HTR-8/SVneo (cell line): ENCODE measurements around the gene KLK7.
"Not testable (repeated sequence)": the region's sequence is repeated elsewhere in the genome, so short reads cannot be mapped to it uniquely, and the experiment has no call there.

Source experiments
- DNase-seq: peaks from one replicate; pipeline ENCODE4 v3.0.0; 2011; ENCODE audit warnings: low spot score, mixed read lengths; ENCODE audit not compliant: insufficient read length
- FAIRE-seq: peaks from 2 replicates; lab custom pipeline; 2011; peaks lifted over from hg19 to GRCh38; lab: Jason Lieb, UNC

The KLK7 gene

GRCh38 chr19:51014242-51014641 is 30.5 kb upstream of the KLK7 start:
- FAIRE-seq = no peak
- DNase-seq = no peak

DNA sequence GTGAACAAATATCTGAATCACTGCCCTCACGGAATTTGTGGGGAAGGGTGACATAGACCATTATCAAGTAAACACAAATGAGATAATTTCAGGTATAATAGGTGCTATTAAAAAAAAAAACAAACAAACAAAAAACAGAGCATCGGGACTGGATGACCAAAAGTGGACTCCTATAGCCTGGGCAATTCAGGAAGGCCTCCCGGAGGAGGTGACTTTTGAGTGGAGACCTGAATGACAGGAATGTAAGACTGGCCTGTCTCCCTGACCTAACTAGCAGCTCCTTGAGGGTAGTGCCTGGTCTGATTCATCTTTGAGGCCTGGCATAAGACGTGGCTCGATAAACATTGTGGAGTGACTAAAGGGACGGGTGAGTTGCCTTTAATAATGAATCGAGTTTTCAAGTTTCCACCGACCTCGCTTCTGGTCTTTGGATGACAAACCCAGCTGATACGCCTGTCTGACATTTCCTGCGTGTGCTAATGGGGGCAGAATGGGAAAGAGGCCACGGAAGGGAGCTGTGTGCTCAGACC is 29.0 kb upstream of the KLK7 start:
- FAIRE-seq (no peak), DNase-seq (no peak)

DNA sequence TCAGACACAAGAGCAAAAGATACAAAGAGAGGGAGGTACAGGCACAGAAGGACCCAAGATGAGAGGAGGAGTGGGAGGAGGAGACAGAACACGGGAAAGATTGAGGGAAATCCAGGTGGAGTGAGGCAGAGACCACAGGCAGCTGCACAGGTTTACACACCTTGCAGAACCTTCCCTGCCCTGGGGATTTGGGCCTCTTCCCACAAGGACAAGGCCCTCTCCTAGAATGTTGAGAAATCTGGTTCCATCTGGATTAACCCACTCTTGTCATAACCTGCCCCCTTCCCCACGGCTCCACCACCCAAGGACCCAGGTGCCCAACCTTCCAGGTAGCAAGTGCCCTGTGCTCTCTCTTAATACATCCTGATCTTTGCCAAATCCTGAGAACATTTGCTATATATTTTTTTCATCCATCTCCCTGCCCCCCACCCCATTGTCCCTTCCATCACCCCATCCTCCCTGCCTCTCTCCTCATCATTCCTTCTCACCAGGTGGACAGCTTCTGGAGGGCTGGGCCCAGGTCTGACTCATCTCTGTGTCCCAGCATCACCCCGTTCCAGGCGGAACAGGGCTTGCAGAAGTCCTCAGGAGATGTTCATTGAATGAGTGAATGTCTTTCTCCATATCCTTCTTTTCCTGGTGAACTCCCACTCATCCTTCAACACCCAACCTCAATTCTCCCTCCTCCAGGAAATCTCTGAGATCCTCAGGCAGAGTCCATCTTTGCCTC is 26.5 kb upstream of the KLK7 start:
- DNase-seq = no peak
- FAIRE-seq = no peak

GRCh38 chr19:51009061-51009891 is 25.6 kb upstream of the KLK7 start:
- no peak for FAIRE-seq
- DNase-seq = no peak

DNA sequence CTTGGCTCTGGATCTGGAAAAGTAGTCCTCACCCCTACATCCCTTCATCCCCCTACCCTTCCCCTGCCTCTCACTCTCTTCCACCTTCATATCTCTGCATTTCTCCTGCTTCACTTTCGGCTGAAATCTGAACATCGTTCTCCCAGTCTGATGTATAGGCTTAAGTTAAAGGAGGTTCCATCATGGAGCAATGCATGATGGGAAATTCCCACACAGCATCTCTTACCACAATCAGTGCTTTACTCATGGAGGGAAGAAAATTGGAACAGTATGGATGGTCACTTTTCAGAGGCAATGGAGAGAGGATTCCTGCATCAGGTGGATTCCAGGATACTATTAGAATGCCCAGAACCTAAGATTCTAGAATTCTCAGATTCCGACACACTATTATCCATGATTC is 23.8 kb upstream of the KLK7 start:
- DNase-seq (no peak), FAIRE-seq (no peak)

DNA sequence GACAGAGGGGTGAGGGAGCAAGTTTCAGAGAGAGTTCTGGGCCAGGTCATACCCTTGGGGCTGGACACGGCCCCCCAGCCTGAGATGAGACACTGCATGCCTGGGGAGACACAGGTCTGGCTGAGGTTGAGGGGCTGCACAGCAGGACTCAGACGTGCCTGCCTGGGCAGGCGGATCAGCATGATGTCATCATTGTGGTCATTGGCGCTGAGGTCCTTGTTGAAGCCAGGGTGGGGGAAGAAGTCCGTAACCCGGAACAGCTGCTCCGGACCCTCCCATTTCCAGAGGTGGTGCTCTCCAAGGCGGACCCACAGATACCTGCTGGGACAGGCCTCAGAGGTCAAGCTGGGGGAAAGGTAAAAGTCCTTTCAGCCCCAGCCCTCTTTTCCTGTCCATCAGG is 22.7 kb upstream of the KLK7 start:
- FAIRE-seq = no peak
- DNase-seq = no peak

- FAIRE-seq (no peak), DNase-seq (no peak)
These were observed 21.5 kb upstream of the KLK7 start for GRCh38 chr19:51005248-51005647.

- DNase-seq = no peak
- FAIRE-seq = no peak
These were observed 19.6 kb upstream of the KLK7 start for GRCh38 chr19:51003316-51003715.

GRCh38 chr19:51002542-51003311 is 19.0 kb upstream of the KLK7 start:
- FAIRE-seq (no peak), DNase-seq (no peak)

GRCh38 chr19:51002089-51002532 is 18.4 kb upstream of the KLK7 start:
- FAIRE-seq (no peak), DNase-seq (no peak)

DNA sequence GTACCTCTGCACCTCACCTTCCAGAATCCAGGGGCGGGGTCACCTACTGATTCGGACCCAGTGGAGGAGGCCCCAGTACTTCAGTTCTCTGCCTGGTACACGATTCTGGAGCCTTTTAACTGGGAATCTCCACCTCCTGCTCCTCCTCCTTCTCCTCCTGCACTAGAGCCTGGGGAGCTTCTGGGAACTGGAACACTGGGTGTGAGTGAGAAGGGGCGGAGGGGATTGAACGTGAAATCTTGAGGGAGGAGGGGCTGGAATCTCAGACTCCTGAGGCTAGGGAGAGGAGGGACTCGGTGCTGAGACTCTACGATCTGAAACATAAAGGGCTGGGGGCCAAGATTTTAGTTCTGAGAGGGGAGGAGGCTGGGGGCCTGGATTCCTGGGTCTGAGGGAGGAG is 17.8 kb upstream of the KLK7 start, which contains the start of gene KLK8:
KLK8 (minus strand) TSS at position 90 of the 400 bp plus-strand sequence. CDS start 437 bp downstream, outside the sequence.
- FAIRE-seq = no peak

DNA sequence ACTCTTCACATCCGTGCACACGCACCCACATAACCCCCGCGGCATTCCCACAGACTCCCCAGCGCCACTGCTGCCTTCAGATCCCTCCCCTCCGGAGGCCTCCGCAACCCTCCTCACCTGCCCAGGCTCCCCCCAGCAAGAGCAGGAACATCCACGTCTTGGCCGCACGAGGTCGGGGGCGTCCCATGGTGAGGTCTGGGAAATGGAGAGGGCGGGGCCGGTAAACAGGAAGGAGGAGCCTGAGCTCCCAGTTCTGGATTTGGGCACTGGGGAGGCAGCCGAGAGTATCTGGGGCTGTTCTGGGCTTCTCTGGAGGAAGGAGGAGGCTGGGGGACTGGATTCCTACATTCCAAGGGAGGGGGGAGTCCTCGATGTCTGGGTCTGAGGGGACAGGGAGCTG is 17.3 kb upstream of the KLK7 start:
- no peak for FAIRE-seq
- DNase-seq = no peak

More for the DNA sequence above, 17.8 kb upstream of the KLK7 start, which contains the start of gene KLK8:
- DNase-seq = no peak

DNA sequence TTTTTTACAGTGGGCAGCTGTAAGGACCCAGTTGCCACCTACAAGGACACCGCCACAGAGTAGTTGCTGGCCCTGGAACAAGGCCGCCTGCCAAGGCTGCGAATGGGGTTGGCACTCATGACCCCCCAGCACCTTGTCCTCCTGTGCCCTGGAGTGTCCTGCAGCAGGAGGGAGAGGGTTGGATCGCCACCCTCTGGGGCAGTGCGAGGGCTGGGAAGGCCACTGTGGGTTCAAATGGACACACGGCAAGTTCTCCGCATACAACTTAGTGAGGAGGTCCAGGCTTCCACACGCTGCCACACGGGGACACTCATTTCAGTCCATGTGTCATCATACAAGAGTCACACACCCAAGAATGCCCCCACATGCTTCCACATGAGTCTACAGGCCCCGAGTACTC is 16.7 kb upstream of the KLK7 start:
- FAIRE-seq = no peak
- no peak for DNase-seq

- no peak for FAIRE-seq
- no peak for DNase-seq
These were observed 15.0 kb upstream of the KLK7 start for GRCh38 chr19:50998686-50999085.

DNA sequence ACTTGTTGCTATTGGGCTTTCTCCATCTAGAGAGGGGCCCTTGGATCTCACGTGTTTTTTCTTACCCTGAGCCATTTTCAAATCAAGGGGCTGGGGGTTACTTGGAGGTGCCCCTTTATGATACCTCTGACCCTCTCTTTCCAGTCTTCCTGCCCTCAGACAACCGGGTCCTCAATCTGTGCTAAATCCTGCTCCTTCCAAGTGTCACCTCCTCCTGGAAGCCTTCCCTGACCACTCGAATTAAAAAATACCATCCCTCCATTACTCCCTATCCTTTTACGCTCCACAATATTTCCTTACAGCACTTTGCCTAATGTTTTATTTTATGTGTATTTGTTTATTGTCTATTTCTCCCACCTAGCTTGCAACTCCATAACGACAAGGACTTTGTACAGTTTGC is 14.3 kb upstream of the KLK7 start:
- DNase-seq (no peak), FAIRE-seq (no peak)

DNA sequence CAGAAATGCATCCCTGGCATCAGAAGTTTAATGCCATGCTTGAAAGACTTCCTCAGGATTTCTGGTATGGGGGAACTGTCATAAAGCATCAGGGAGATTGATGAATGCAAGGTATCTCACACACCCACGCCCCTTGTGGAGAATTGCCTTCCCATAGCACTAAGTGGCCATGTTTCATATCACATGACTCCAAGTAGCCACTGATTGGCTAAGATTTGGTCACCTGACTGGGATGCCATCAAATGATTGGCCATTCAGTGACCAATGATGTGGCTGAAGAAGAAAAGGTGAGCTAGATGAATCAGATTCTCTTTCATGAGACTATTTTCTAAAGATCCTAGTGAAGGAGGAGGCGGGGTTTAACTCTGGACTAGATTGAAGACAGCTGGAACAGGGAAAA is 10.4 kb upstream of the KLK7 start:
- no peak for DNase-seq
- no peak for FAIRE-seq

GRCh38 chr19:50992666-50993035 is 8.9 kb upstream of the KLK7 start:
- FAIRE-seq = no peak
- no peak for DNase-seq

DNA sequence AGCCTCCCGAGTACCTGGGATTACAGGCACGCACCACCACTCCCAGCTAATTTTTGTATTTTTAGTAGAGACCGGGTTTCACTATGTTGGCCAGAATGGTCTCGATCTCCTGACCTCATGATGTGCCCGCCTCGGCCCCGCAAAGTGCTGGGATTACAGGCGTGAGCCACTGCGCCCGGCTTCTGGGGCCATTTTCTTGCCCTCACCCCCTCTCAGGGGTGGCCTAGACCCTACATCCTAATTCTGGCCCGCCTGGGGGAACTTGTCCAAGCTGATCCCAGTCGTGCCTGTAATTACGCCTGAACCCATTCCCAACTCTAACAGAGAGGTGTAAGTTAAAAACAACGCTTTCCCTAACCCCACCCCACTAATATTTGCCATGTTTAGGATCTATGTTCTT is 699 bp upstream of the KLK7 start:
- not testable (repeated sequence) for FAIRE-seq

DNA sequence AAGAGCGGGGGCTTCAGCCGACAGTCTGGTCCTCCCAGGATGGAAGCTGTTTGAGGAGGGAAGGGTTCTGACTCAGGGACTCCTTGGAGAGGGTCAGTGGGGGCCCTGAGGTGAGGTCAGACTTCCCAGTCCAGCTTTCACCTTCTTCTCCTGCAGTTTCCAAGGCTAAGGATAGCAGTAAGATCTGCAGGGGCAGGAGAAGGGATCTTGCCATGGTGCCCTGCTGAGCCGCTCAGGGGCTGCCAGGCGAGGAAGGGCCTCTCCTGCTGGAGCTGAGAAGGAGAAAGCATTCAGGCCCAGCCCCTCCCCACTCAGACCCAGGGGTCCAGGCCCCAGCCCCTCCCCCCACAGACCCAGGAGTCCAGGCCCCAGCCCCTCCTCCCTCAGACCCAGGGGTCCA is 1.5 kb downstream of the KLK7 start:
- FAIRE-seq (no peak), DNase-seq (no peak)

More for the DNA sequence above, 699 bp upstream of the KLK7 start:
- DNase-seq = not testable (repeated sequence)

DNA sequence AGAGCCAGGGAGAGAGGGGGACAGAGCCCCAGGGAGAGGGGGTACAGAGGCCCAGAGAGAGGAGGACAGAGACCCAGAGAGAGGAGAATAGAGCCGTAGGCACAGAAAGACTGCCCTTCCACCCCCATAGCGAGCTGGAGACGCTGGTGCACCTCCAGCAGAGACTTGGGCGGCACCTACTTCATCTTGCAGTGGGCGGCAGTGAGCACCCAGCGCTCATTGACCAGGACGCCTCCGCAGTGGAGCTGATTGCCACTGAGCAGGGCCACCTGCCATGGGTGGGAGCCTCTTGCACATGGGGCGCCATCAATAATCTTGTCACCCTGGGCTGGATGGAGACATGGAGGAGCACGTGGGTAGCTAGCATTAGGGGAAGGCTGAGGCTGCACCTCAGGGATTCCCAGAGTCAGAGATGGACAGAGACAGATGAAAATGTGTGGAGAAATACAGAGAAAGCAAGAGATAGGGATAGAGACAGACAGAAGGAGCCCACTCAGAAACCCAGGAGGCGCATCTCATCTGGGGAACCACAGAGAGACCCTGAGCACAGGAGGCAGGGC is 2.0 kb downstream of the KLK7 start:
- FAIRE-seq = no peak
- no peak for DNase-seq
